ENCODE measurements around the gene WRAP73. TPM values are rescaled to one million over a fixed set of nuclear protein-coding genes. Genes with fewer than 3 reads are reported as not detected.
"Not testable (repeated sequence)": the region's sequence is repeated elsewhere in the genome, so short reads cannot be mapped to it uniquely, and the experiment has no call there.

The WRAP73 gene
- total RNA-seq, 2 donors from 2014 or later, result 24.8 to 25.9 TPM

DNA sequence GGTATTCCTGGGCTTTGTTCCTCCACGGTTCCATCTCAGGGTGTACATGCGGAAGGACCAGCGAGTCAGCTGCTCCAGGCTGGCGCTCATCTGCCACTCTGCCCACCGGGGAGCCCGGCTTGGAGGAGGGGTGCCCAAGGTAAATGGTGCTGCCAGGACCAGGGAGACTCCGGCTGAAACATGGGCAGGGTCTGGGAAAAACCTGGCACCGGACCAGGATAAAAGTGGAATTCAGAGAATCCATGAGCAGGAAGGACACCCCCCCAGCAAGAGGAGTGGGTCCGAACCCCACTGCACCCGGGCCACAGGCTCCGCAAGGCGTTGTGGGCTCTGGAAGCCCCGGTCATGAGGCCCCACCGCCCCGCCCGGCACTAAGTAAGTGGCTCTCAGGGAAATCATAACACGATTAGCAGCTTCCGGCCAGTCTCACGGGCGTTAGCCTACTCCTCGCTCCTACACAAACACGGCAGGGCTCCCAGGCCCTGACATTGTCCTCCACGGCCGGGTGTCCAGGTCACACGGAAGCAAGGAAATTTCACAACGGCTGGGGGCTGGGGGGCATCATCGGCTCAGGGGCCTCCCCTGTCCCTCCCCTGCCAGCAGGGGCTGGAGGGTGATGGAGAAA is 59.7 kb downstream of the WRAP73 start:
- H3K4me3 Mint-ChIP-seq, result no peak overlapping the region
- H3K9me3 ChIP-seq (ENCODE audit: control insufficient read depth, low read length, poor library complexity, severe bottlenecking), result peaks cover 2% of the 10 kb centered on the region
- H3K27ac Mint-ChIP-seq, result no peak overlapping the region
- H3K27me3 Mint-ChIP-seq, result no peaks in the 10 kb centered on the region
- DNase-seq (no peak), ATAC-seq (no peak)
- H3K4me1 Mint-ChIP-seq, result peaks cover 3% of the 10 kb centered on the region
- H3K36me3 Mint-ChIP-seq (ENCODE audit: low read depth), result no peaks in the 10 kb centered on the region

DNA sequence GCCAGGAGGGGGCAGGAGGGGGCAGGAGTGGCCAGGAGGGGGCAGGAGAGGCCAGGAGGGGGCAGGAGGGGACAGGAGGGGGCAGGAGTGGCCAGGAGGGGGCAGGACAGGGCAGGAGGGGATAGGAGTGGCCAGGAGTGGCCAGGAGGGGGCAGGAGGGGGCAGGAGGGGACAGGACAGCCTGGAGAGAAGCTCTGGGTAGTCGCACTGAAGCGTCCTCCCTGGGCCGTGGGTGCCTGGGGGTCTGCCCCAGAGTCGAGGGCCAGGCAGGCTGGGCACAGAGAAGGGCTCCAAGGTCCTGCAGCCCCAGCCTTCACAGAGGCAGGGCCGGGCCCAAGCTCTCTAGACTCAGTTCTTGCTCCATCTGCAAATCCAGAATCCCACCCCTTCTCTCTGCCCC is 61.5 kb downstream of the WRAP73 start:
- H3K27ac Mint-ChIP-seq, result no peak overlapping the region
- H3K4me3 Mint-ChIP-seq, result no peak overlapping the region
- ATAC-seq, result no peak
- H3K27me3 Mint-ChIP-seq, result no peaks in the 10 kb centered on the region
- H3K36me3 Mint-ChIP-seq (ENCODE audit: low read depth), result no peaks in the 10 kb centered on the region
- H3K9me3 ChIP-seq (ENCODE audit: control insufficient read depth, low read length, poor library complexity, severe bottlenecking), result peaks cover 6% of the 10 kb centered on the region
- H3K4me1 Mint-ChIP-seq, result peaks cover 3% of the 10 kb centered on the region
- DNase-seq, result no peak

GRCh38 chr1:3586986-3587759 is 62.7 kb downstream of the WRAP73 start:
- H3K27me3 Mint-ChIP-seq, result no peaks in the 10 kb centered on the region
- H3K27ac Mint-ChIP-seq, result no peak overlapping the region
- H3K4me3 Mint-ChIP-seq, result no peak overlapping the region
- H3K36me3 Mint-ChIP-seq (ENCODE audit: low read depth), result no peaks in the 10 kb centered on the region
- no peak for ATAC-seq
- peaks cover 6% of the 10 kb centered on the region for H3K9me3 ChIP-seq (ENCODE audit: control insufficient read depth, low read length, poor library complexity, severe bottlenecking)
- peaks cover 3% of the 10 kb centered on the region for H3K4me1 Mint-ChIP-seq
- no peak for DNase-seq

GRCh38 chr1:3585940-3586568 is 63.8 kb downstream of the WRAP73 start:
- ATAC-seq (no peak), DNase-seq (no peak)
- peaks cover 6% of the 10 kb centered on the region for H3K9me3 ChIP-seq (ENCODE audit: control insufficient read depth, low read length, poor library complexity, severe bottlenecking)
- H3K4me3 Mint-ChIP-seq, result no peak overlapping the region
- no peaks in the 10 kb centered on the region for H3K27me3 Mint-ChIP-seq
- peaks cover 3% of the 10 kb centered on the region for H3K4me1 Mint-ChIP-seq
- no peak overlapping the region for H3K27ac Mint-ChIP-seq
- no peaks in the 10 kb centered on the region for H3K36me3 Mint-ChIP-seq (ENCODE audit: low read depth)

DNA sequence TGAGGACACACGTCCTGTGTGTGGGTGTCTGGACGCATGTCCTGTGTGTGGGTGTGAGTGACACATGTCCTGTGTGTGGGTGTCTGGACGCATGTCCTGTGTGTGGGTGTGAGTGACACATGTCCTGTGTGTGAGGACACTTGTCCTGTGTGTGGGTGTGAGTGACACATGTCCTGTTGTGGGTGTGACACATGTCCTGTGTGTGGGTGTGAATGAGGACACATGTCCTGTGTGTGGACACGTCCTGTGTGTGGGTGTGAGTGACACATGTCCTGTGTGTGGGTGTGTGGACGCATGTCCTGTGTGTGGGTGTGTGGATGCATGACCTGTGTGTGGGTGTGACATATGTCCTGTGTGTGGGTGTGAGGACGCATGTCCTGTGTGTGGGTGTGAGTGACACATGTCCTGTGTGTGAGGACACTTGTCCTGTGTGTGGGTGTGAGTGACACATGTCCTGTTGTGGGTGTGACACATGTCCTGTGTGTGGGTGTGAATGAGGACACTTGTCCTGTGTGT is 64.5 kb downstream of the WRAP73 start:
- ATAC-seq, H3K4me3 Mint-ChIP-seq: not testable (repeated sequence)

GRCh38 chr1:3584915-3585314 is 65.0 kb downstream of the WRAP73 start:
- H3K9me3 ChIP-seq (ENCODE audit: control insufficient read depth, low read length, poor library complexity, severe bottlenecking), result peaks cover 6% of the 10 kb centered on the region
- H3K27ac Mint-ChIP-seq, result no peak overlapping the region
- ATAC-seq (no peak), DNase-seq (no peak)
- no peak overlapping the region for H3K4me3 Mint-ChIP-seq
- no peaks in the 10 kb centered on the region for H3K36me3 Mint-ChIP-seq (ENCODE audit: low read depth)
- no peaks in the 10 kb centered on the region for H3K27me3 Mint-ChIP-seq
- H3K4me1 Mint-ChIP-seq, result peaks cover 3% of the 10 kb centered on the region

More for the DNA sequence above, 64.5 kb downstream of the WRAP73 start:
- H3K9me3 ChIP-seq (ENCODE audit: control insufficient read depth, low read length, poor library complexity, severe bottlenecking); H3K27me3 Mint-ChIP-seq; H3K27ac Mint-ChIP-seq; DNase-seq; H3K4me1 Mint-ChIP-seq; H3K36me3 Mint-ChIP-seq (ENCODE audit: low read depth): not testable (repeated sequence)

DNA sequence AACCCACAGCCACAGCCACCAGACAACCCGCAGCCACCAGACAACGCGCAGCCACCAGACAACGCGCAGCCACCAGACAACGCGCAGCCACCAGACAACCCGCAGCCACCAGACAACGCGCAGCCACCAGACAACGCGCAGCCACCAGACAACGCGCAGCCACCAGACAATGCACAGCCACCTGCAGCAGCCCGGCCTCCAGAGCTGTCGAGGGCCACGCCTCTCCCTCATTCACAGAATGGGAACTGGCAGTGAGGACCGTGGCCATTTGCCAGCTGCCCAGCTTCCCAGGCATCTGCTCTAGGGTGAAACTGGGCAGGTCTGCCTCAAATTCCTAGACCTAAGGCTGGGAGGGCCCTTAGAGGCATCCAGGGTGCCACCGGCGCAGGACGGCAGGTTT is 66.2 kb downstream of the WRAP73 start:
- ATAC-seq; H3K27ac Mint-ChIP-seq; DNase-seq; H3K36me3 Mint-ChIP-seq (ENCODE audit: low read depth); H3K9me3 ChIP-seq (ENCODE audit: control insufficient read depth, low read length, poor library complexity, severe bottlenecking); H3K27me3 Mint-ChIP-seq; H3K4me1 Mint-ChIP-seq; H3K4me3 Mint-ChIP-seq: not testable (repeated sequence)

DNA sequence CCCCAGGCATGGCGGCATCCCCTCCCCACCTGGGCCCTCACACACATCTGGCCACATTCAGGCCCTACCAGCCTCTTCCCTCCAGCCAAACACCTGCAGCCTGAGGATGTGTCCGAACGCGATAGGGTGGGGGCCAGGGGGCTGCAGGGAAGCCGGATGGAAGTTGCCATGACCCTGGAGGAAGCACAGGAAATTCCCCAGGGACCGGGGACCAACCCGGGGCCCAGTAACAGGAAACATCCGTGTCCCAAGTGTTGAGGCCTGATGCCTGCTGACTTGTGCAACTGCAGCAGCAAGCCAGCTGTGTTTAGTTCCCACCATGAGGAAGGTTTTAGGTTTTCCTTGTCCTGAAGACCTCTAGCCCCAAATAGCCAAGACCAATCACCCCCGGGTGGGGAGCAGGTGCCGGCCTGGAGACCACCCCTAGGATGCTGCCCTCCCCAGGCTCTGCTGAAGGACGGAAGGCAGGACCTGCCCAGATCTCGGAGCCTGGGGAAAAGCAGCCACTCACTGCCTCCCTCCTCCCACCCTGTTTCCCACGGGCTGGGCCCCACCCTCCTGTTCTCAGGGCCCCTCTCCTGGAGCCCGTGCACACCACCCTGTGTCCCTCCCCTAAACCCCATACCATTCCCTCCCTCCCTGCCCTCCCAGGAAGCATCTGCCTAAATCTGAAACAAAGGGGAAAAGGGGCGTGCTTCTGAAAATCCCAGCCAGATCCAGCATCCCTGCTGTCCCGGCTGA is 68.4 kb downstream of the WRAP73 start:
- DNase-seq, result no peak
- H3K27ac Mint-ChIP-seq, result no peak overlapping the region

More for the DNA sequence above, 68.4 kb downstream of the WRAP73 start:
- Mint-ChIP-seq H3K4me3 (no peak overlapping the region), H3K27me3 (peaks cover 7% of the 10 kb centered on the region), H3K4me1 (no peaks in the 10 kb centered on the region), H3K36me3 (ENCODE audit: low read depth) (no peaks in the 10 kb centered on the region)
- no peak for ATAC-seq
- peaks cover 6% of the 10 kb centered on the region for H3K9me3 ChIP-seq (ENCODE audit: control insufficient read depth, low read length, poor library complexity, severe bottlenecking)

Other genes starting within 250 kb of the WRAP73 start
- under 1 TPM in 1 of 2 donors, not detected in 1; 0.10 TPM for gene ARHGEF16, start 195.4 kb downstream of the WRAP73 start, total RNA-seq
- 10 to 100 TPM; 63.1 to 63.8 TPM for gene MEGF6, start 38.6 kb downstream of the WRAP73 start, total RNA-seq
- gene TPRG1L, start 25.1 kb downstream of the WRAP73 start, total RNA-seq, result 10 to 100 TPM; 30.3 to 34.9 TPM
- under 1 TPM in 1 of 2 donors, not detected in 1; 0.31 TPM for gene TP73, start 2.4 kb upstream of the WRAP73 start, total RNA-seq
- not detected for gene CCDC27, start 102.3 kb upstream of the WRAP73 start, total RNA-seq
- gene SMIM1, start 122.6 kb upstream of the WRAP73 start, total RNA-seq, result 1 to 10 TPM in 1 of 2 donors, under 1 TPM in 1; 0.75 to 1.5 TPM
- 10 to 100 TPM; 35.1 to 37.9 TPM for gene LRRC47, start 146.4 kb upstream of the WRAP73 start, total RNA-seq
- gene CEP104, start 207.1 kb upstream of the WRAP73 start, total RNA-seq, result 10 to 100 TPM; 33.0 to 34.6 TPM
- 10 to 100 TPM; 14.9 to 15.3 TPM for gene DFFB, start 207.4 kb upstream of the WRAP73 start, total RNA-seq